ENCODE measurements around the gene GNAQ.
"Not testable (repeated sequence)": the region's sequence is repeated elsewhere in the genome, so short reads cannot be mapped to it uniquely, and the experiment has no call there.

The GNAQ gene

DNA sequence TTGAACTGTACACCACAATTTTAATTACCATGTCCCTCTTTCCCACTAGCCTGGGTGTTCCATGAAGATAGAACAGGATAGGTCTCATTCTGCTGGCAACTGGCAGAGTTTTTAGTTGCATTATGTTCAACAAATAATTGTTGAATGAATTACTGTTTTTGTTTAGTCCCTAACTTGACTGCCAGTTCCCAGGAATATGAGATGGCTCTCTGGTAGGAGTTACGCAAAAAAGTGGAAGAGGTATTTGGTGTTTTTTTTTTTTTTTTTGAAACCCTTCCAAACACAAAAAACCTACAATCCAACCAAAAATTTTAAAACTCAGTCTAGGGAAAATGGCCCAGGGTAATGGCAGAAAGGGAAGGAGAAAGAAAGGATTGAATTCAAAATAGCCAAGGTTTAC is 153.6 kb downstream of the GNAQ start:
- no peak for DNase-seq (ENCODE audit: low read depth, low spot score)

DNA sequence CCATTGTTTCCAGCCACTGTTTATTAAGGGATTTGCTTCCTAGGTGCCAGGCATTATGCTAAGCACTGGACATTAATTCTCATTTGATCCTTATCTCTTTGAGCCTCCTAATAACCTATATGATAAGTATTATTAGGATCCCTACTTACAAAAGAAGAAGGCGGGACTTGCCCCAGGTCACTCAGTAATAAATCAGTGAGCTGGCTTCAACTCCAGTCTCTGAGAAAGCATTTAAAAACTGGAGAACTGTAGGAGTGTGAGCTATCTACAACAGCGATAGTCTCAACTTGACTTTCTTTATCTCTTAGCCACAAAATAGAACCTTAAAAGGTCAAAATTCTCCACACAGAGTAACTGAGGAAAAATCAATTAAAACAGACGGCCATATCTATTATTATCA is 155.0 kb downstream of the GNAQ start:
- no peak for DNase-seq (ENCODE audit: low read depth, low spot score)

DNA sequence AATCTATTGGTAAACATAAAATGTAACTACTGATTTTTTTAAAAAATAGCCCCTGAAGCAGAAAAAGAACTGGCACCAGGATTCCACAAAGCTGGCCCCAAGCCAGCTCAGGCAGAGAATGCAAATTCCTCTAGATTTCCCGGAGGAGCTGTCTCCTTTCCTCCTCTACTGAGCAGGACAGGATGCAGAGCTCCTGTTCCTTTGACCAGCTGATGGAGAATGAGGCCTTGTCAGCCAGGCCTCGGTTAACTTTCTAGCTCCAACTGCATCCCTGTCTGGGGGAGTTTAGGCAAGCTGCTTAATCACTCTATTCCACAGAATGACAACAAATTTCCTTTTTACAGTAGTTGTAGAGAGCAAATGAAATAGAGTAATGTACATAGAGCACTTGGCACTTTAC is 155.5 kb downstream of the GNAQ start:
- peak; percentile 68 for DNase-seq (ENCODE audit: low read depth, low spot score)

DNA sequence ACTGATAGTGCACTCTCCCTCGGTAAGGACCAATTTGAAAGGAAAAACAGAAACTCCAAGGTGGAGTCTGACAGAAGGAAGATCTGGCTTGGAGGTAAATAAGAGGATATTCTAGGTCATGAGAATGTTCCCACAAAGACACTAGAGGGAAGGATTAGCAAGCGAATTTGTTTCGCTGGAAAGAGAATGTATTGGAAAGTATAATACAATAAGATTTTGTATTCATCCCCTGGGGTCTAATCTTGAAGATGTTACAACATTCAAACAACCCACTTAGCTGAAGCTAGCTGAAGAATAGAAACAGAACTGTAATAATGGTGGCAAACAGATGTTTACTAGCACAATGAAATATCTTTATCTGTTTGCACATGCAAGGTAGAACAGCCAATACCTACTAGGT is 158.7 kb downstream of the GNAQ start:
- no peak for DNase-seq (ENCODE audit: low read depth, low spot score)

DNA sequence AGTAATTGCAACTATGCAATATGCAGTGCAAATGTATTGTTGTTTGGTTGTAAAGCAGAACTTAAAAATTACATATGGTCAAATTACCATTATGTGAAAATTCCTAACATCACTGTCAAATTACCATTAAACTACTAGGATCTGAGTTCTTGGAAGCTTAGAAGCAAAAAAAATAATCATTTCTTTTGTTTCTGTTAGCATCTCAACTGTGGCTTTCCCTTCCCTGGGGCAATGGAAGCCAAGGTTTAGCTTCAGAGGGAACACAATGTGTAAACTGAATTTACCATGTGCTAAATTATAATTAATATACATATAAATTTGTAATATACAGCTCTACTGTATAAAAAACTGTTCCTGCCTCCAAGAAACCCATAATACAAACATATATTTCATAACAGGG is 159.4 kb downstream of the GNAQ start:
- no peak for DNase-seq (ENCODE audit: low read depth, low spot score)

DNA sequence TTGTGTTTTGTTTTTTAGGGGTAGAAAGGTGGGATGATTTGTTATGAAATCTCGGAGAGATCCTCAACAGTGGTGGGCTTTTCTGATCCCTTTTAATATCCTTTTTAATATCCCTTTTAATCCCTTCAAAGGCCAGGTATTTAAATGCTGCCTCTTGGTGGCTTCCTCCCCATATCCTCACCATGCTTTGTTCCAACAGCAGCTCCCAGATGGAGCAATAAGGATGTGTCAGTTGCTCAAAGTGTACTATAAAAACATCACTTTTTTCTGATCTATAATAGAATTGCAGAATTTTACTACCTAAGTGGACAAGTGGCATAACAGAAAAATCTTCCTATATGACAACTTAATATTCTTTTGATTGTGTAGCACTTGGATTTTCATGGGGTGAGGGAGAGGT is 160.1 kb downstream of the GNAQ start:
- DNase-seq (ENCODE audit: low read depth, low spot score) = no peak

DNA sequence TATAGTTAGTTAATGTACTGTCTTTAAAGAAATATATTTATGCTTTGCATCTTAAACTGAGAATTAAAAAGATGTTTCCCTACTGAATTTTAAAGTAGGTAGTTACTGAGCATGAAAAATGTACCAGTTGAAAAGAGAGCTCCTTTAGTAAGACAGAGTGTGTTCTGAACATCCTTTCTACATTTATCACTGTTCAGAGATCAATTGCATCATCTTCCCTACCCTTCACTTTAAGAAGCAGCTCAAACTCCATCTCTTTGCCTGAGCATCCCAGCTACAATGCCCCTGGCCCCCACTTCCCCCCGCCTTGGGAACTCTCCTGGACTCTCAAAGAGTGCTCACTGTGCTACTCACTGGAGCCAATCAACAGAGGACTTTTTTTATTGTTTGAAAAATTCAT is 164.7 kb downstream of the GNAQ start:
- no peak for DNase-seq (ENCODE audit: low read depth, low spot score)

DNA sequence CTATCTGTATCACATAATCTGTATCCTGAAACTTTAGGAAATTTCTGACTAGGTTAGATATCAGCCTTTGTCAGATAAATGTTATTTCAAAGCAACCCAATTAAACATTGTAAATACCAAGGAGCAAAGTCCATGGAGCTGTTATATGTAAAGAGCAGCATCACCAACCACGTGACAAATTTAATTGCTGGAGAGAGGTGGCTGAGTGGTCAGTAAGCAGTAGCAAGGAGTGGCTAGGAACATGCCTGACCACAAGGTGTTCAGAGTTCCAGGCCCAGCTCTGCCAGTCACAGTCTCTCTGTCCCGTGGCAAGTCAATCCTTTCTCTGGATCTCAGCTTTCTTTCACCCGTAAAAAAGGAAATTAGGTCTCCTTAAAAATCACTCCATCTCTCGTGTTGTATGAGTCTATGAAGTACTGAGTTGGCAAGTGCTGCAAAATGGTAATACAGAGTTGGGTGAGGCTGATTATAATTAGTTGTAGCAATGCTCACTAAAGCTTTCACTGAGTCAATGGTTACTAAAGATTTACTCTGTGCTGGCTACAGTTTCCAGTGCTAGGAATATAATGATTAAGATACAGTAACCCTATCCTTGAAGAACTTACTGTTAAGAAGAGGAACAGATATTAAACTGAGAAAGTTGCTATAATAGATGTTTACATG is 166.1 kb downstream of the GNAQ start:
- DNase-seq (ENCODE audit: low read depth, low spot score) = no peak

DNA sequence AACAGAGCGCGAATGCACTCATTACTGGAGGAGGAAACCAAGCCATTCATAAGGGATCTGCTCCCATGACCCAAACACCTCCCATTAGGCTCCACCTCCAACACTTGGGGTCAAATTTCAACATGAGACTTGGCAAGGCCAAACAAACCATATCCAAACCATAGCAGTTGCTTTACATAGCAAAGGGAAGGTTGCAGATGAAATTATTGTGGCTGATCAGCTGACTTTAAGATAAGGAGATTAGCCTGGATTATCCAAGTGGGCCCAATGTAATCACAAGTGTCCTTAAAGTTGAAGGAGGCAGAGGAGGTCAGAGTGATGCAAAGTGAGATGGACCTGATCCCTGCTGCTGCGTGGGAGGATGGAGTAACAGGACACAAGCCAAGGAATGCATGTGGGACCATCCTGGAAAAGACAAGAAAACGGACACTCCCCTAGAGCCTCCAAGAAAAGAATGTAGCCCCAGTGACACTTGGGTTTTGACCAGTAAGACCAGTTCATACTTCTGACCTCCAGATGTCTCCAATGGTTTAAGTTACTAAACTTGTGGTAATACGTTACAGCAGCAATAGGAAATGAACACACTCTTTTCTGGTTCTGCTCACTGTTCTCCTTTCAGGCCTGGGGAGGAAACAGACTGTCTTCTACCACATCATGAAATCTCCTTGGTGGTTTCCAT is 167.3 kb downstream of the GNAQ start:
- no peak for DNase-seq (ENCODE audit: low read depth, low spot score)

DNA sequence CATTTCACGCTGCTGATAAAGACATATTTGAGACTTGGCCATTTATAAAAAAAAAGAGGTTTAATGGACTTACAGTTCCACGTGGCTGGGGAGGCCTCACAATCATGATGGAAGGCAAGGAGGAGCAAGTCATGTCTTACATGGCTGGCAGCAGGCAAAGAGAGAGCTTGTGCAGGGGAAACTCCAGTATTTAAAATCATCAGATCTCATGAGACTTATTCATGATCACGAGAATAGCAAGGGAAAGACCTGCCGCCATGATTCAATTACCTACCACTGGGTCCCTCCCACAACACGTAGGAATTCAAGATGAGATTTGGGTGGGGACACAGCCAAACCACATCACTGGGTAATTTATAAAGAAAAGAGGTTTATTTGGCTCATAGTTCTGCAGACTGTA is 168.0 kb downstream of the GNAQ start:
- DNase-seq (ENCODE audit: low read depth, low spot score) = not testable (repeated sequence)

DNA sequence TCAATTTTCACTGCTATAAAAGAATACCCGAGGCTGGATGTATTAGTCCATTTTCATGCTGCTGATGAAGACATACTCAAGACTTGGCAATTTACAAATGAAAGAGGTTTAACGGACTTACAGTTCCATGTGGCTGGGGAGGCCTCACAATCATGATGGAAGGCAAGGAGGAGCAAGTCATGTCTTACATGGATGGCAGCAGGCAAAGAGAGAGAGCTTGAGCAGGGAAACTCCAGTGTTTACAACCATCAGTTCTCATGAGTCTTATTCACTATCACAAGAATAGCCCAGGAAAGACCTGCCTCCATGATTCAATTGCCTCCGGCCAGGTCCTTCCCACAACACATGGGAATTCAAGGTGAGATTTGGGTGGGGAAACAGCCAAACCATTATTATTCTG is 170.7 kb downstream of the GNAQ start:
- not testable (repeated sequence) for DNase-seq (ENCODE audit: low read depth, low spot score)

DNA sequence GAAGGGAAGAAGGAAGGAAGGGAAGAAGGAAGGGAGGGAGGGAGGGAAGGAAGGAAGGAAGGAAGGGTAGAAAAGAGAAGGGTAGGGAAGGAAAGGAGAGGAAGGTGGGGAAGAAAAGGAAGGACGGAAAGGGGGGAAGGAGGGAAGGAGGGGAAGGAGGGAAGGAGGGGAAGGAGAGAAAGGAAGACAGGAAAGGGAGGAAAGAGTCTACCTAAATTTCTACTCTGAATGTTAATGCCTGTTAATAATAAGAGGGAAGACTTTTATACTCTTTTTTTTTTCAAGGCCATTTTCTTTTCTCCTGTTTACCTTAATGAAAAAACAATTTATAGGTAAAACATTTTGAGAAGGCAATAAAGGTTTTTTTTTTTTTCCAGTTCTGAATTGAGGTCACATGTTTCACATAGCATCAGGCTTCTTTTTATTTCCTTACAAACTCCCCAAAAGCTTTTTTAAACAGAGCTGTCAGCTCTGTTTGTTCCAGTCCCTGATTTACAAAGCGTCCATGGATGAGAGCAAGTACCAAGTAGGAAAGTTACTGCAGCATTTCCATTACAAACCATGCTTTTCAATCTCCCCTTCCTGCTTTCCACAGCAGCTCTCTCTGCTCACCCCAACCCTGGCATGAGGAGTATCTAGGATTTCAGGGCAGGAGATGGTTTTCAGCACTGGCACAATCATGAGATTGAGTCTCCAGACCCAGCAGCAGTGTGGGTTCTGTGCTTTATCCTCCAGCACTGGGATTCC is 173.9 kb downstream of the GNAQ start:
- DNase-seq (ENCODE audit: low read depth, low spot score) = no peak

DNA sequence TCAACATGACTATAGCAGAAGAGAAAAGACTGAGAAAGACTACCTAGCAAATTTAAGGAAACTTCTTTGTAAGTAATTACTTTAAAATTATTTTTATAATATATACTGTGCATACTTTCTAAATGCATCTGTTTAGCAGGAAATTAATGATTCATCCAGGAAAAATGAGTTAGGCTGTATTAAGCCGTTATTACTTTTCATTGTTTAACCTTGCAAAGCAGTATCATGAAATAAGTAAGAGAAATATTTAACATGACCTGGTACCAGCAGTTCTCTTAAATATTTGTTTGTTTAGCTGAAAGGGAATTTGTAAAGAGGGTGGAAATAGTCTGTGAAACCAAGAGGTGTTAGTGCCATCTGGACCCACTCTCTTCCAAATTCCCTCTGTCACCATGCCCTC is 175.0 kb downstream of the GNAQ start:
- DNase-seq (ENCODE audit: low read depth, low spot score) = no peak

DNA sequence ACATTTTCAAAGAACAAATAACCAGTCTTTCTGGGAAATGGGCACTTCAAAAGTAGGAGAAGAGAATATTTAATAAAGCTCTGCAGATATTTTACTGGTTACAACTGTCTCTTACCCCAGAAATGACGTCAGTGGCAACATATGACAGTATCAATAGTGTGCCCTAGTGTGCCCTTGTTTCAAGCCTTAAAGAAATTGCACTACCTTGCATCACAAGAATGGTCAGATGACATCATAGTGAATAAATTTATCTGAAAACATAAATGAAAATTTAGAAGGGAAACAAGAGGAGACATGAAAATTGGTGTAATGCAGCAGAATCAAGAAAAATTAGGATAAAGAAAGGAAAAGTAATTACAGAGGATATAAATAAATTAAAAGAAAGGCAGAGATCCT is 176.7 kb downstream of the GNAQ start:
- DNase-seq (ENCODE audit: low read depth, low spot score) = no peak

DNA sequence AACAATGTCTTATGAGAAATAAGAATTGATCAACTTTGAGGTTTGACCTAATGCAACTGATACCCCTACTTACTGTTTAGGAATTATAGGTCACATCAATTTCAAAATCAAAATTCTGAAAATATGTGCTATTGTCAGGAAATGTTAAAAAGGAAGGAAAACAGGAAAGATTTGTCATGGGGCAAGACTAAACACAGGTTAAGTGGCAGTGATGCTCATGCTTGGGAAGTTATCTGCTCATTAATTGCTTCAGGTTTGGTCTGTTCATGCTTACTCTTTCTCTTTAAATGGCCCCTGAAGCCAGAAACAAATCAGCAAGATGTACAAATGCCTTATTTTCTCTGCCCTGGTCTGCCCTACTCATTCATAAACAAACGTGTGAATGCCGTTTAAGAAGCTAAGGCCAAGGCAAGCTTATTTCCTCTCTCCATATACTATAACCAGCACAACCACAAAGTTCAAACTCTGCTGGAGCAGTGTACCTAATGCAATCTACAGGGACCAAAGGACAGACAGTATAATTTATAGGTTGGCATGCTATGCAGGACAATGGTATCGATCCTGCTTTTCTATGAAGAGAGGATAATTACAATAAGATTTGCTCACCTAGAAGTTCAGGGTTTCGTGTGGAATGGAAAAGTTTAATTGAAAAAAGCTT is 177.2 kb downstream of the GNAQ start:
- DNase-seq (ENCODE audit: low read depth, low spot score) = no peak

DNA sequence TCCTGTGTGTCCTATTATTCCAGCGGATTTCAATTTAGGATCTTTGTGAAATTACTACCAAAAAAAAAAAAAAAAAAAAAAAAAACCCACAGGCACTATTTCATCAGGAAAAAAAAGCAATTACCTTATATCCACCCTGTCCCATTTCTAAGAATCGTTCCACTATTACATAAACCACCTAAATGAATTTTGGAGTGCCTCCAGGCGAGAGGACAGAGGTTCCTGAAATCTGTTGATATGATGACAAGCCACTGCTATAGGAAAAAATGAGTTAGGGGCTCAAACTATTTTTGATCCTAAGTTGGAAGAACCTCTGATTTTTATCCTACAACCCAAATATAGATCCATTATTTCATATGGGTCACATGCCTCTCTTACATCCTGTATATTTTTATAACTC is 177.9 kb downstream of the GNAQ start:
- DNase-seq (ENCODE audit: low read depth, low spot score) = no peak

DNA sequence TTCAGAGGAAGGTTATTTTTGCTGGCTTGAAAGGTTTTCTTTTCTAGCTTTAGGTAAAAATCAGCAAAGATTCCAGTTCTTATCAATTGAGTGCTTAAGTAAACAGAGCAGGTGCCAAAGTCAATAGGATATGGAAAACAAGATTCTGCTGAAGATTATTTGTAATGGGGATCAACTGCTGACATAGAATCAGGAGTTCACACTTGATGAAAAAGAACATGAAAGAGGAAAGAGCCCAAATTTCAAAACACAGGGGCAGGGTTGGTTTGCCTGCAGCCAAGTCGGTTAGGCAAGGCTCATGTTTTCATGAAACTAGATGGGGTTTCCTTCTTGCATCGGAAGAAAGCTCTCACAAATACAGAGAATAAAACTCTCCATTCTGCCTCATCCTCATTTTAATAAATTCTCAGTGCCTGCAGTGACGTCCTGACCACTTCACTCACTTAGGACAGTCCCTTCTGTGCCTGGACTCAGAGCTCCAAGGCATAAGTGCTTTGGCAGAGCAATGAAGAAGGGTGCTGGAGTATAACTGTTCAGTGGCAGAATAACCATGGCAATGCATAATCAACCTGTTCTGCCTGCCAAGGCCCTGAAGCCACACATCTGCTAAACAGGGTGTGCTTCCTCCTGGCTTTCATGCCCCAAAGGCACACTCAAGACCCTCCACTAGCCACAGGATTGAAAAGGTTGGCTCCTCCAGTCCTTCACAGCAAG is 179.6 kb downstream of the GNAQ start:
- no peak for DNase-seq (ENCODE audit: low read depth, low spot score)

DNA sequence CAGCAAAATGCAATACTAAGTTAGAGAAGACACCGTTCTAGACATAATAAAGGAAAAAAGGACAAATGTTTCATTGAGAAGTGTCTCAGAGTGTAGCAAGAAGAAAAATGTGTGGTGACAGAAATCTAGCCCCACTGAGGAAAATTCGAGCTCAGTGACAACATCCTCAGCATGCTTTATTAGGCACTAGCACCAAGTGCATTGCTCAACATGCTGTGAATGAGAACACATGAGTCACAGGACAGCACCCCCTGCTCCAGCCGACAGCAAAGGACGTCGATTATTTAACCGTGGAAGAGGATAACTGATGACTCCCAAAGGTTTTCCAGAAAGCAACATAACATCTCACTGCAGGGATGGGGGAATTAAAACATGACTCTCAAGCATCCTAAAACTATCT is 182.7 kb downstream of the GNAQ start:
- peak; percentile 83 for DNase-seq (ENCODE audit: low read depth, low spot score)

DNA sequence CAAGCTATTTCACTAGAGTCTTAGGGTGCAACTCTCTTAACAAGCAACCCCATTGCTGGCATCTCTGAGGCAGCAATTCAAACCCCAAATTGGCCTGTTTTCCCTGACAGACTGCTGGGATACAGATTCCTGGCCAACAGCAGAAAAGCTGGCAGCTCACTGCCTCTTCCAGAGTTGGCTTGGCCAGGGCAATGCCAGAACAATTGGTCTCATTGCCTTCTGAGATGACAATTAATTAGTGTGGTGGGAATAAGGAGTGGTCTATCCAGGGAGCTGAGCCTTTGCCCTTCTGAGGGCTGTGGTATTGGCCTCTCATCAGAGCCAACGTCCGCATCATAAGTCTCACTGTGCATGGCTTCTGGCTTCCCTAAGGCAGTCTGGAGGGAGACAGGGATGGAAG is 183.2 kb downstream of the GNAQ start:
- DNase-seq (ENCODE audit: low read depth, low spot score) = peak; percentile 65

DNA sequence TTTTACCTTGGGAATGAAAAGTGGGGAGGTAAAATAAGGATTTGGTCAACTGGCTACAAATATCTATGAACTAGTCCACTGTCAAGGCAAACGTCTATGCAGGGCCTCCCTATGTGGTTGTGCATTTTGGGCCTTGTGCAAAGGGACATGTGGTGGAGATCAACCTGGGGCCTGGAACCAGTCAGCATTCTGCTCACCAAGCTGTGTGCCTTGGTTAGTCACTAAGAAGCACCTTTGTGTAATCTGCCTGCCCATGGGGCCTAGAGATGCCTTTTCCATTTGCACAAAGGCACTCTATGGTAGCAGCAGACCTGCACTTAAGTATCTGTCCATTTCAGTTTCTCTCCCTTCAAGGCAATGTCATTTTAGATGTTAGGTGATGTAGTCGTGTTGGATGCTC is 184.0 kb downstream of the GNAQ start:
- DNase-seq (ENCODE audit: low read depth, low spot score) = no peak

DNA sequence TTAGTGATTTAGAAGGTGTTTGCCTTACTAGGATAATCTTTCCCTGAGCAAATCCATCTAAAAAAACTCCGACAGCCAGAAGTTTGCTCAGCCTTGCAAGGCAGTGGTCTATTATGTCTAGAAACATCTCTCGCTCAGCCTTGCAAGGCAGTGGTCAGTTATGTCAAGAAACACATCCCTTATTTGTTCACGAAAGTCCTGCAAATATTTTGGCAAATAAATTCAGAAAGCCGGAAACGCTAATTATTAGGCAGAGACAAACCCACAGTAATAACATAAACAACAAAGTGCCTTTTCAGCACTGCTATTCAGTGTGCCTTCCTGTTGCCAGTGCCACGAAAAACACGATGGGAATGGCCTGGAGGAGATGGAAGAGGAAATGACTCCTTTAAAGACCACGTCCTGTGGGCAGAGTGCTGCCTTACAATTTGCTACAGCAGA is 184.5 kb downstream of the GNAQ start:
- no peak for DNase-seq (ENCODE audit: low read depth, low spot score)

DNA sequence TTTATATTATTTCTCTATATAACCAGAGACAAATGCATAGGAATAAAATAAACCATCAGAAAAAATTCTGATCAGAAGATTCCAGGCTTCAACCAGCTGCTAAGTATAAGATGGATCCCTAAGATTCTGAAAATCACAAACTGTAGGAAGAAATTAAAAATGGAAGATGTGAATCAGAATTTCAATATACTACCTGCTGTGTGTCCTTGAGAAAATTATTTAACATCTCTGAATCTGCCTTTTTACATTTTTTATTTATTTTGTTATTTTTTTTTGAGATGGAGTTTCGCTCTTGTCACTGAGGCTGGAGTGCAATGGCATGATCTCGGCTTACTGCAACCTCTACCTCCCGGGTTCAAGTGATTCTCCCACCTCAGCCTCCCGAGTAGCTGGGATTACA is 187.2 kb downstream of the GNAQ start:
- DNase-seq (ENCODE audit: low read depth, low spot score) = no peak

Measured in astrocyte of the hippocampus (primary cell).